ENCODE measurements around the gene TEX29.

The TEX29 gene

GRCh38 chr13:111291908-111292307, 28.5 kb upstream of the TEX29 start:
- Histone ChIP-seq H3K36me3 (ENCODE audit: control insufficient read depth in 2 of 2, insufficient read depth in 2 of 2, low read length in 2 of 2) (peaks cover 40 to 48% of the 10 kb centered on the region in 2 donors), H3K9ac (ENCODE audit: low read length in 2 of 2) (no peak overlapping the region)

GRCh38 chr13:111292710-111293485, 27.5 kb upstream of the TEX29 start:
- no peak overlapping the region for H3K27ac ChIP-seq (ENCODE audit: low read length)
- no peaks in the 10 kb centered on the region for H3K9me3 ChIP-seq (ENCODE audit: control insufficient read depth in 2 of 2, low read length in 2 of 2)
- peaks cover 33 to 43% of the 10 kb centered on the region in 2 donors for H3K36me3 ChIP-seq (ENCODE audit: control insufficient read depth in 2 of 2, insufficient read depth in 2 of 2, low read length in 2 of 2)
- no peak overlapping the region for H3K4me3 ChIP-seq (ENCODE audit: low read length in 2 of 2)
- H3K9ac ChIP-seq (ENCODE audit: low read length in 2 of 2) = no peak overlapping the region
- H3K4me1 ChIP-seq (ENCODE audit: control insufficient read depth, insufficient read depth, low read length) = no peaks in the 10 kb centered on the region
- H3K27me3 ChIP-seq (ENCODE audit: control insufficient read depth in 1 of 2, insufficient read depth in 2 of 2, low read length in 2 of 2) = no peaks in the 10 kb centered on the region

More at GRCh38 chr13:111291908-111292307, 28.5 kb upstream of the TEX29 start:
- Histone ChIP-seq H3K9me3 (ENCODE audit: control insufficient read depth in 2 of 2, low read length in 2 of 2) (no peaks in the 10 kb centered on the region), H3K4me3 (ENCODE audit: low read length in 2 of 2) (no peak overlapping the region), H3K4me1 (ENCODE audit: control insufficient read depth, insufficient read depth, low read length) (no peaks in the 10 kb centered on the region), H3K27me3 (ENCODE audit: control insufficient read depth in 1 of 2, insufficient read depth in 2 of 2, low read length in 2 of 2) (no peaks in the 10 kb centered on the region), H3K27ac (ENCODE audit: low read length) (no peak overlapping the region)

GRCh38 chr13:111295886-111296285, 24.6 kb upstream of the TEX29 start:
- H3K27me3 ChIP-seq (ENCODE audit: control insufficient read depth in 1 of 2, insufficient read depth in 2 of 2, low read length in 2 of 2) = no peaks in the 10 kb centered on the region
- no peak overlapping the region for H3K27ac ChIP-seq (ENCODE audit: low read length)
- no peak overlapping the region for H3K4me3 ChIP-seq (ENCODE audit: low read length in 2 of 2)
- peaks cover 29 to 36% of the 10 kb centered on the region in 2 donors for H3K36me3 ChIP-seq (ENCODE audit: control insufficient read depth in 2 of 2, insufficient read depth in 2 of 2, low read length in 2 of 2)
- no peaks in the 10 kb centered on the region for H3K4me1 ChIP-seq (ENCODE audit: control insufficient read depth, insufficient read depth, low read length)
- H3K9me3 ChIP-seq (ENCODE audit: control insufficient read depth in 2 of 2, low read length in 2 of 2) = no peaks in the 10 kb centered on the region
- H3K9ac ChIP-seq (ENCODE audit: low read length in 2 of 2) = no peak overlapping the region

GRCh38 chr13:111296417-111296816, 24.0 kb upstream of the TEX29 start:
- Histone ChIP-seq H3K27ac (ENCODE audit: low read length) (no peak overlapping the region), H3K27me3 (ENCODE audit: control insufficient read depth in 1 of 2, insufficient read depth in 2 of 2, low read length in 2 of 2) (no peaks in the 10 kb centered on the region), H3K4me1 (ENCODE audit: control insufficient read depth, insufficient read depth, low read length) (no peaks in the 10 kb centered on the region), H3K9me3 (ENCODE audit: control insufficient read depth in 2 of 2, low read length in 2 of 2) (no peaks in the 10 kb centered on the region), H3K4me3 (ENCODE audit: low read length in 2 of 2) (no peak overlapping the region), H3K36me3 (ENCODE audit: control insufficient read depth in 2 of 2, insufficient read depth in 2 of 2, low read length in 2 of 2) (peaks cover 28 to 35% of the 10 kb centered on the region in 2 donors), H3K9ac (ENCODE audit: low read length in 2 of 2) (no peak overlapping the region)

- Histone ChIP-seq H3K9ac (ENCODE audit: low read length in 2 of 2) (no peak overlapping the region), H3K4me1 (ENCODE audit: control insufficient read depth, insufficient read depth, low read length) (no peaks in the 10 kb centered on the region), H3K27me3 (ENCODE audit: control insufficient read depth in 1 of 2, insufficient read depth in 2 of 2, low read length in 2 of 2) (no peaks in the 10 kb centered on the region), H3K27ac (ENCODE audit: low read length) (no peak overlapping the region), H3K36me3 (ENCODE audit: control insufficient read depth in 2 of 2, insufficient read depth in 2 of 2, low read length in 2 of 2) (peaks cover 29 to 35% of the 10 kb centered on the region in 2 donors), H3K9me3 (ENCODE audit: control insufficient read depth in 2 of 2, low read length in 2 of 2) (no peaks in the 10 kb centered on the region), H3K4me3 (ENCODE audit: low read length in 2 of 2) (no peak overlapping the region)
Measured at GRCh38 chr13:111298214-111298975, 22.0 kb upstream of the TEX29 start.

GRCh38 chr13:111302045-111302726, 18.3 kb upstream of the TEX29 start:
- no peak overlapping the region for H3K4me3 ChIP-seq (ENCODE audit: low read length in 2 of 2)
- peaks cover 52 to 60% of the 10 kb centered on the region in 2 donors for H3K36me3 ChIP-seq (ENCODE audit: control insufficient read depth in 2 of 2, insufficient read depth in 2 of 2, low read length in 2 of 2)
- H3K9ac ChIP-seq (ENCODE audit: low read length in 2 of 2) = no peak overlapping the region
- no peaks in the 10 kb centered on the region for H3K4me1 ChIP-seq (ENCODE audit: control insufficient read depth, insufficient read depth, low read length)
- no peaks in the 10 kb centered on the region for H3K9me3 ChIP-seq (ENCODE audit: control insufficient read depth in 2 of 2, low read length in 2 of 2)
- no peak overlapping the region for H3K27ac ChIP-seq (ENCODE audit: low read length)
- H3K27me3 ChIP-seq (ENCODE audit: control insufficient read depth in 1 of 2, insufficient read depth in 2 of 2, low read length in 2 of 2) = no peaks in the 10 kb centered on the region

- H3K27ac ChIP-seq (ENCODE audit: low read length) = no peak overlapping the region
- H3K4me1 ChIP-seq (ENCODE audit: control insufficient read depth, insufficient read depth, low read length) = no peaks in the 10 kb centered on the region
- no peaks in the 10 kb centered on the region for H3K9me3 ChIP-seq (ENCODE audit: control insufficient read depth in 2 of 2, low read length in 2 of 2)
- H3K36me3 ChIP-seq (ENCODE audit: control insufficient read depth in 2 of 2, insufficient read depth in 2 of 2, low read length in 2 of 2) = peaks cover 53 to 60% of the 10 kb centered on the region in 2 donors
- no peak overlapping the region for H3K4me3 ChIP-seq (ENCODE audit: low read length in 2 of 2)
- H3K9ac ChIP-seq (ENCODE audit: low read length in 2 of 2) = no peak overlapping the region
- no peaks in the 10 kb centered on the region for H3K27me3 ChIP-seq (ENCODE audit: control insufficient read depth in 1 of 2, insufficient read depth in 2 of 2, low read length in 2 of 2)
Measured at GRCh38 chr13:111303559-111303958, 16.9 kb upstream of the TEX29 start.

GRCh38 chr13:111304041-111304544, 16.3 kb upstream of the TEX29 start:
- no peak overlapping the region for H3K4me3 ChIP-seq (ENCODE audit: low read length in 2 of 2)

GRCh38 chr13:111304603-111305289, 15.7 kb upstream of the TEX29 start:
- Histone ChIP-seq H3K36me3 (ENCODE audit: control insufficient read depth in 2 of 2, insufficient read depth in 2 of 2, low read length in 2 of 2) (peaks cover 55 to 58% of the 10 kb centered on the region in 2 donors), H3K4me3 (ENCODE audit: low read length in 2 of 2) (no peak overlapping the region), H3K27ac (ENCODE audit: low read length) (no peak overlapping the region)

More at GRCh38 chr13:111304041-111304544, 16.3 kb upstream of the TEX29 start:
- Histone ChIP-seq H3K9ac (ENCODE audit: low read length in 2 of 2) (no peak overlapping the region), H3K36me3 (ENCODE audit: control insufficient read depth in 2 of 2, insufficient read depth in 2 of 2, low read length in 2 of 2) (peaks cover 54 to 58% of the 10 kb centered on the region in 2 donors), H3K9me3 (ENCODE audit: control insufficient read depth in 2 of 2, low read length in 2 of 2) (no peaks in the 10 kb centered on the region), H3K27ac (ENCODE audit: low read length) (no peak overlapping the region), H3K27me3 (ENCODE audit: control insufficient read depth in 1 of 2, insufficient read depth in 2 of 2, low read length in 2 of 2) (no peaks in the 10 kb centered on the region), H3K4me1 (ENCODE audit: control insufficient read depth, insufficient read depth, low read length) (no peaks in the 10 kb centered on the region)

More at GRCh38 chr13:111304603-111305289, 15.7 kb upstream of the TEX29 start:
- no peaks in the 10 kb centered on the region for H3K4me1 ChIP-seq (ENCODE audit: control insufficient read depth, insufficient read depth, low read length)
- no peaks in the 10 kb centered on the region for H3K27me3 ChIP-seq (ENCODE audit: control insufficient read depth in 1 of 2, insufficient read depth in 2 of 2, low read length in 2 of 2)
- no peaks in the 10 kb centered on the region for H3K9me3 ChIP-seq (ENCODE audit: control insufficient read depth in 2 of 2, low read length in 2 of 2)
- H3K9ac ChIP-seq (ENCODE audit: low read length in 2 of 2) = no peak overlapping the region
